ENCODE results near the gene ATP13A1.

Gene ATP13A1

DNA sequence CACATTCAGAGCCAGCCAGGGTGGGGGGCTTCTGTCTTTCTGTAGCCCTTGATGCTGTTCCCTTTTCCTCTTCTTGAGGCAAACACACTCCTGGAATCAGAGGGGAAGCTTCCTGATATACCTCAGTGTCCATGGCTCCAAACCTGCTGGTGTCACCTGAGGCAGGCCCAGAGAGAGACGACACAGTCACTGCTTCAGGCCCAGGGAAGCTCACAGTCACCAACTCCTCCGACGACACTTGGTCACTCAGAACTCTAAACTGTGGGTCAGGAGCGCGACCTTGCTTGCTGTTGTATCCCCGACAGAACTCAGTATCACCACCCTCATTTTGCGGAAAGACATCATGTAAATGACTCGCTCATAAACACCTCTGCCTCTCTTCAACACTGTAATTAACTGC, 1.1 kb downstream of the ATP13A1 start:
- no peak for DNase-seq

DNA sequence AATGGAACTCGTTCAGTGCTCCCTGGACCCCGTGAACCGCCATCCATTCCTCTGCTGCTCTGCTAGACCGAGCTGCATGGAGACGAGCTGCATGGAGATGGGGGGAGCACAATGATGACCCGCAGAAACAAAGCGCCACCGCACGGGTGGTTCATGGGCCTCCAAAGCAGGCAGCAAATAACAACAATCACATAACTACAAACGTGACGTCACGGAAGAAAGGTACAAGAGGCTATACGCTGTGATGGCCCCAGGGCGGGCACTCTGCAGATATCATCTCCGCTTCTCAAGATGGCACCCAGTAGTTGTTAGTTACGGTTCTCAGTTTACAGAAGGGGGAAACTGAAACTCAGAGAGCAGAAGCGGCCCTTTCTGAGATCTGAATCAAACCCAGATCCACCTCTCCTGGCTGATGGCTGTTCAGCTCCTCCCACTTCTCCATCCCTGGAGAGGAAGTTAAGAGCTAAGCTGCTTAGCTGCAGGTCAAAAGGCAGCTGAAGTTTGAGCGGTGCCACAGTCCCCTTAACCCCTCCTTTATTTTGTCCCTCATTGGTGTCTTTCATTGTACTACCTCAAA, 1.7 kb downstream of the ATP13A1 start:
- DNase-seq = peak; percentile 65

- DNase-seq = no peak
Measured at GRCh38 chr19:19661141-19661674, 2.3 kb downstream of the ATP13A1 start.

DNA sequence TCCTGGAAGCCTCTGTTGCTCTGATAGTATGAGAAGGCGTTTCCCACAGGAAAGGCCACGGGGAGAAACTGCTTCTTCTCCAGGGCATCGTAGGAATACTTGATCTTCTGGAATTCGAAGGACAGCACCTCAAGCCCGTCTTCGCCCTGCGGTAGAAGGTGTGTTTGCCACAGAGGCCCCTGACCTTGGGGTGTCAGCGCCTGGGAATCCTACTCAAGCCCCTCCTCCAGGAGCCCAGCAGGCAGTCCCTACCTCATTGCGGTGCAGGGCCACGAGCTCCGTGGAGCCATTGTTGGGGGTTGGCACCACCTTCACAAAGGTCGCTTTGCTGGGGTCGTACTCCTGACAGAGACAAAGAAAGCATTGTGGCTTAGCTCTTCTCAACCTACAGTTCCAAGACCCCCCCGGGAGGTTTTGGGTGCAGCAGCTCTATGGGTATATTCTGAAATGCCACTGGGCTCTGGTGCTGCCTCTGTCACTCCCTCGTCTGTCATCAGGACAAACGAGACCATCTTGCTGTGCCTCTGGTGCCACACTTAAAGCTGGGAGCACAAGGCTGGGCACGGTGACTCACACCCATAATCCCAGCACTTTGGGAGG, 3.7 kb downstream of the ATP13A1 start:
- DNase-seq = no peak

DNA sequence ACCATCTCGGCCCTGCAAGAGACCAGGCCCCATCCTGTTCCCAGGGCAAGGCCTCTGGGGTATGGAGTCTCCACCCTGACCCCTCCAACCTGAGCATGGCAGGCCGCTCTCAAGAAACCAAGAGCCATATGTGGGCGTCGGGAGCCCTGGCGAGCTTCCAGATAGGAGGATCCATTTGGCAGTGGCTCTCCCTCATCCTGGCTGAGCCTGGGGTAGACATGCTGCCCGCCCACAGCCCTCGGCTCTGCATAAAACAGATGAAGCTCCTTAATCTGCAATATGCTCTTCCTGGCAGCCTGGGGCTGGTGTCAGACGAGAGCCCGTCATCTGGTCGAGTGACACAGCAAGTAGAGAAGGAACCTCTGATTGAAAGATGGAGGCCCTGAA, 6.1 kb downstream of the ATP13A1 start:
- DNase-seq = no peak

GRCh38 chr19:19656451-19657396, 6.8 kb downstream of the ATP13A1 start:
- DNase-seq = no peak

GRCh38 chr19:19655641-19656343, 7.7 kb downstream of the ATP13A1 start:
- no peak for DNase-seq

GRCh38 chr19:19655051-19655594, 8.4 kb downstream of the ATP13A1 start:
- no peak for DNase-seq

- no peak for DNase-seq
Measured at GRCh38 chr19:19654441-19654840, 9.0 kb downstream of the ATP13A1 start.

DNA sequence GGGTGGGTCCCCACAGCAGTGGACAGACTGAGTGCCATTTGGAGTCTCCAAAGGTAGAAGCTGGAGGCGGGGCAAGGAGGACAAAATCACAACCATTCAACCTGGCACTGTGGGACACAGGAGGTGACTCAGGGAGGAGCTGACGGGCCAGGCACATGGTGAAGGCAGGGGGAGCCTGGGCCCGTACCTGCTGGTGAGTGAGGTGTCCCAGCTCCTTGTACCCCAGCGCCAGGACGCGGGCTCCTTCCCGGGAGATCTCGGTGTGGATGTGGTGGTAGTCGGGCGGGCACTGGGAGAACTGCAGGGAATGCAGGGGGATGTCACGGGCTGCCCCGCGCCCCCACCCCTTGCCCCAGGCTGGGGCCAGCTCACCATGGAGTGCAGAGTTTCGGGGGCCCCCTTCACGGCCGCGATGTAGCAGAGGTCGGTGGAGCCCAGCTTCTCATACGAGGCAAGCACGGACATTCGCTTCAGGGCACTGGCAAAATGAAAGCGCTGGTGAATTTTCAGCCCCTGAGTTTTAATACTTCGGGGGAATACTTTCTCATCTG, 9.8 kb downstream of the ATP13A1 start:
- no peak for DNase-seq

- DNase-seq = no peak
Measured at GRCh38 chr19:19652482-19653295, 10.8 kb downstream of the ATP13A1 start.

DNA sequence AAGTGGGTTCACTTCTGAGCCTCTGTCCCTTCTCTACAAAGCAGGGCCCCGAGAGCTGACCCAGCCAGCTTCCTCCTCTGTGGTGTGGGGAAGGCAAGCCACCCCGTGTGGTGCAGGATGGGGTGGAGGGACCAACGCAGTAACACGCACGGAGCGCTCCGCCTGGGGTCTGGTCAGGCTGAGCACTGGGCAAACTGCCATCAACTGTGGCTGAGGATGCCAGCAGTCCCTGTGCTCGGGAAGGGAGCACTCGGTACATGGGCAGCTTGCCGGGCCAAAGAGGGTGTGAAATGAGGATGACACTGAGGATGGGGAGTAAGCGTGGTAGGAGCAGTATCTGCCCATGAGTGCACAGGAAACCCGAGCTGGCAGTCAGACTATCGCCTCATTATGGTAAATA, 12.4 kb downstream of the ATP13A1 start:
- DNase-seq = no peak

GRCh38 chr19:19650331-19650730, 13.1 kb downstream of the ATP13A1 start:
- no peak for DNase-seq

- no peak for DNase-seq
Measured at GRCh38 chr19:19649580-19649995, 13.9 kb downstream of the ATP13A1 start.

DNA sequence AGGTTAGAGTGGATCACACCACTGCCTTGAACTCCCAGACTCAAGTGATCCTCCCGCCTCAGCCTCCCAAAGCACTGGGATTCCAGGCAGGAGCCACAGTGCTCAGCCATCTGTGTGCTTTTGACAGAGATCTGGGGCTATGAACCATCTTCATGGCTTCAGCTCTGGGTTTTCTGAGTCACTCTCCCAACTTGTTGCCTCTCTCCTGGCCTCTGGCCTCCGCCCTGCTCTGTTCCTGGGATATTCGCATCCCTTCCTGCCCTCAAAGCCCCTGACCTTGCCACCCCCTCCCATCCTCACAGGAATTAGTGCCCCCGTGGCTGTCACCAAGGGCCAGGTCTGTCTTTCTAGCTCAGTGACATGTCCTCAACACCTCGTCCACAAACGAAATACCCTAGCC, 14.3 kb downstream of the ATP13A1 start:
- DNase-seq = no peak

GRCh38 chr19:19647037-19647835, 16.2 kb downstream of the ATP13A1 start:
- DNase-seq = no peak

- DNase-seq = no peak
Measured at GRCh38 chr19:19645233-19645870, 18.1 kb downstream of the ATP13A1 start.

GRCh38 chr19:19644054-19644388, 19.5 kb downstream of the ATP13A1 start:
- no peak for DNase-seq

DNA sequence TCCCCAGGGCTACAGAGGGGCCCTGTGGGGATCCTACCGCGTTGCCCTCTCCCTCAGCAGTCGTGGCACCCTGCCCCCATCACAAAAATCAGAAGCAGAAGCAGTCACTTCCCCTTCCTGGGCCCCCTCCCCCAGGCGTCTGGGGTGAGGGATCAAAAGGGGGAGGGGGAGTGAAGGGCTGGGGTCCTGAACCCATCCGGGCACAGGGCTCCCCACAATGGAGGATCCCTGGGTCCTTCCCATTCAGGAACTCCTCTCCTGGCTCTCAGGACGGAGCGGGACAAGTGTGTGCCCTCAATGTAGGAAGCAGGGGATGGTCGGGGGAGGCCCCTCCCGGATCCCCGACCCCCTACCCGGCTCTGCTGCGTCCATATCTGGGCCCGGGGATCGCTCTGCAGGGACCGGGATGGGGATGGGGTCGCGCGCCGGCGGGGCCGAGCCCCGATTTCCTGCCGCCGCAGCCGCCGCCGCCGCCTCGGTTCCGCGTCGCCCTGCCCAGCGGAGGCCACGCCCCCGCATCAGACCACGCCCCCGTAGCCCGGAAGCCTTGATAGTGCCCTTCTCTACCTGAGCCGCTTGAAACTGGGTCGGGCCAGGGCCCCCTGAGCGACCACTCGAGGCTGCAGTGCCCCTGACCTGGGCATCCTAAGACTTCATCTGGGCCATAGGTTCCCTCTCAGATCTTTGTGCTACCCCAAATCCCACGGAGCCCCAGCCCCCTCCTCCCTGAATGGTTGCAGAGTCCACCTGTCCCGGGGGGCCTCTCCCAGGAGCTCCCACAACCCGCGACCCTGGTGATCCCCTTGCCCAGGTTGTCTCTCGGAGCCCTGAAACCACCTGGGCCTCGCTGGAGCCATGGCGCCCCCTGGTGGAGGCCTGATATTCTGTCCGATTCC, 20.1 kb downstream of the ATP13A1 start, which contains the start of gene GMIP:
GMIP (minus strand) TSS at position 500 of the 896 bp plus-strand sequence; CDS start at position 372, 128 bp downstream.
- peak; percentile 81 for DNase-seq

Data from hematopoietic multipotent progenitor cell treated with erythropoietin and hydrocortisone succinate and interleukin-3 and kit ligand, for 6 days (in vitro differentiated cells).